ENCODE data around the gene RTL10. TPM values are rescaled to one million over a fixed set of nuclear protein-coding genes. Genes with fewer than 3 reads are reported as not detected.

RTL10 gene
- total RNA-seq, 1 experiment from 2014 or later, result 24.4 TPM

DNA sequence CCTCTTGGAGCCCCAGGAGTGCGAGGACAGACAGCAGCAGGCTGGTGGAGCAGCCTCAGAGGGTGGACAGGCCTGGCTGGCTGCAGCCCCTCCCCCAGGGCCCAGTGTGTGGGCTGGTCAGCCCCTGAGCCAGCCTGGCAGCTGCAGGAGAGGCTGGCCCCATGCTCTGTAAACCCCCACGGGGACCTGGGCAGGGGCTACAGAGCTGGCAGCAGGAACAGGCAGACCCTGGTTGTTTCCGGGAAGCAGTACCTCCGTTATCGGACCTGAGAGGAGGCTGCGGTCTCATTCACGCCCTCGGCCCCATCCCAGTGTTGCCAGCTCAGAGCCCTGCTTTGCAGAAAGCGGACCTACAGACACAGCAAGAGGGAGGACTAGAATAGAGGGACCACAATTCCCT, 48.4 kb upstream of the RTL10 start:
- H3K9me3 Mint-ChIP-seq, result no peaks in the 10 kb centered on the region
- no peaks in the 10 kb centered on the region; a peak in 1 of 7 replicates for H3K36me3 Mint-ChIP-seq (ENCODE audit: insufficient read depth in 1 of 3, low read depth in 3 of 3)
- Histone ChIP-seq H3K14ac (ENCODE audit: insufficient read depth, low read length) (no peak overlapping the region; the same call in 1 of the 2 replicates), H3K79me1 (ENCODE audit: insufficient read depth, low read depth, low read length, poor library complexity, severe bottlenecking) (no peaks in the 10 kb centered on the region), H3K23me2 (ENCODE audit: insufficient read length, low read depth, low read length, poor library complexity, severe bottlenecking) (no peaks in the 10 kb centered on the region), H2BK15ac (ENCODE audit: low read depth, low read length) (no peak overlapping the region), H3K27ac (ENCODE audit: insufficient read length, low read depth, low read length) (no peak overlapping the region), H4K20me1 (ENCODE audit: control insufficient read depth, insufficient read depth, insufficient read length) (no peaks in the 10 kb centered on the region), H4K8ac (replicated peaks; ENCODE audit: insufficient read length, low read depth, low read length) (no peak overlapping the region), H4K91ac (ENCODE audit: insufficient read length, low read depth, low read length) (no peak overlapping the region), H3K4me2 (ENCODE audit: insufficient read depth, insufficient read length, low read length) (no peak overlapping the region), H2AFZ (ENCODE audit: low read length) (no peak overlapping the region), H3K27me3 (ENCODE audit: insufficient read depth, low read length) (no peaks in the 10 kb centered on the region), H2AK5ac (ENCODE audit: insufficient read length, low read length) (no peak overlapping the region), H3K23ac (ENCODE audit: insufficient read length, low read depth, low read length) (no peak overlapping the region), H3K4ac (ENCODE audit: low read depth, low read length) (no peak overlapping the region), H3K18ac (ENCODE audit: insufficient read length, low read depth, low read length) (no peak overlapping the region), H2BK5ac (ENCODE audit: insufficient read length, low read length) (no peak overlapping the region), H3K56ac (ENCODE audit: insufficient read length, low read depth, low read length) (no peak overlapping the region), H3K4me1 (ENCODE audit: insufficient read depth, low read length) (no peaks in the 10 kb centered on the region; the same call in 1 of the 2 replicates), H3K9me3 (ENCODE audit: control insufficient read depth, low read depth, low read length) (no peaks in the 10 kb centered on the region), H3K9ac (ENCODE audit: extremely low read depth, insufficient read length, low read length) (no peak overlapping the region), H2BK20ac (ENCODE audit: low read depth, low read length, poor library complexity, severe bottlenecking) (no peak overlapping the region), H3K79me2 (ENCODE audit: insufficient read depth, low read length) (no peaks in the 10 kb centered on the region), H4K5ac (ENCODE audit: insufficient read length, low read depth, low read length) (no peak overlapping the region), H3T11ph (ENCODE audit: low read length) (no peak overlapping the region), H2BK120ac (ENCODE audit: low read depth, low read length, poor library complexity, severe bottlenecking) (no peak overlapping the region), H2BK12ac (ENCODE audit: insufficient read length, low read depth, low read length) (no peak overlapping the region)
- no peak overlapping the region for H3K4me3 Mint-ChIP-seq
- TF ChIP-seq CTCF (conservative IDR thresholded peaks at IDR 0.05), result no peak
- peak overlapping the region in 1 of 3 experiments; percentile 68; a peak in 2 of 7 replicates for H3K27ac Mint-ChIP-seq
- peaks cover 10 to 18% of the 10 kb centered on the region in 2 experiments for H3K4me1 Mint-ChIP-seq
- peak; percentile 40 for DNase-seq
- no CpG with 5 or more reads among the region's 9 CpGs for WGBS (ENCODE audit: extremely low coverage, insufficient read length, low lambda C conversion rate)
- no peaks in the 10 kb centered on the region; the same call in 1 of the 2 replicates for H3K27me3 Mint-ChIP-seq (ENCODE audit: low read depth)

Data from H9 (cell line).